ENCODE measurements around the gene CAND1. TPM values are rescaled to one million over a fixed set of nuclear protein-coding genes. Genes with fewer than 3 reads are reported as not detected.

Gene CAND1
- total RNA-seq, 1 experiment from 2014 or later: 230 TPM

DNA sequence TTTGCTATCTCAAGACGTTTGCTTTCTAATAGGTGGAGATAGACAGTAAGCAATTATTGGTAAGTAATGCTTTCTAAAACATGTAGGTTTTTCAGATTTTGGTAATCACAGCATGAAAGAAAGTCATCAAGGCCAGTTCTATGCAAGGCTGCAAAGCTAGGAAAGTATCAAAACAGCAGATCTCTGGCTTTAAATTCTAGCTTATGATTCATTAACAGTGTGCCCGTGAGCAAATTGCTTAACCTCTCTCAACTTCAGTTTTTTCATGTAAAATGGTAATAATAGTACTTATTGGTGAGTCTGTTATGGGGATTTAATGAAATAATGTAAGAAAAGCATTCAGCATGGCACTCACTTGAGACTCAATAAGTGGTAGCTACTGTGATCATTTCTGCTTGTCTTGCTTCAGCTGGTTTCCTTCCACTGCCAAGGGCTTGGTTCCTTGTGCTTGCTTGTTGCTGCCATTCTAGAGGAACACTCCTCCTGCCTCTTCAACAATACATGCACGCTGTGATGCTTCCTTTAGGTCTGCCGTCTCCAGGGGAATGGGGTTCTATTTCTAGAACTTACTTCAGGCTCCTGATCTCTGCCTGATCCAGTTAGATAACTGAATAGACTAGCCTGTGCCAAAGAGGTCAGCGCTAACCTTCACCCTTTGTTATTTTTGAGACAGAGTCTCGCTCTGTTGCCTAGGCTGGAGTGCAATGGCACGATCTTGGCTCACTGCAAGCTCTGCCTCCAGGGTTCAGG, 88.4 kb downstream of the CAND1 start:
- H3K27me3 Mint-ChIP-seq (ENCODE audit: low read depth): no peaks in the 10 kb centered on the region
- Histone ChIP-seq H3K9me3 (ENCODE audit: control insufficient read depth, low read depth, low read length) (no peaks in the 10 kb centered on the region), H4K20me1 (ENCODE audit: control insufficient read depth, insufficient read depth, insufficient read length) (no peaks in the 10 kb centered on the region), H3T11ph (ENCODE audit: low read length) (no peak overlapping the region), H2BK20ac (ENCODE audit: low read depth, low read length, poor library complexity, severe bottlenecking) (no peak overlapping the region), H2BK120ac (ENCODE audit: low read depth, low read length, poor library complexity, severe bottlenecking) (no peak overlapping the region), H3K18ac (ENCODE audit: insufficient read length, low read depth, low read length) (no peak overlapping the region), H3K56ac (ENCODE audit: insufficient read length, low read depth, low read length) (no peak overlapping the region), H3K27me3 (ENCODE audit: insufficient read depth, low read length) (no peaks in the 10 kb centered on the region), H2AK5ac (ENCODE audit: insufficient read length, low read length) (no peak overlapping the region), H3K4ac (ENCODE audit: low read depth, low read length) (no peak overlapping the region), H4K91ac (ENCODE audit: insufficient read length, low read depth, low read length) (no peak overlapping the region), H2BK15ac (ENCODE audit: low read depth, low read length) (no peak overlapping the region), H2AFZ (ENCODE audit: low read length) (no peak overlapping the region), H4K8ac (replicated peaks; ENCODE audit: insufficient read length, low read depth, low read length) (no peak overlapping the region), H2BK12ac (ENCODE audit: insufficient read length, low read depth, low read length) (no peak overlapping the region), H3K4me1 (ENCODE audit: insufficient read depth, low read length) (no peaks in the 10 kb centered on the region), H3K23ac (ENCODE audit: insufficient read length, low read depth, low read length) (no peak overlapping the region), H3K14ac (ENCODE audit: insufficient read depth, low read length) (no peak overlapping the region), H4K5ac (ENCODE audit: insufficient read length, low read depth, low read length) (no peak overlapping the region), H3K9ac (ENCODE audit: extremely low read depth, insufficient read length, low read length) (no peak overlapping the region), H3K79me1 (ENCODE audit: insufficient read depth, low read depth, low read length, poor library complexity, severe bottlenecking) (no peaks in the 10 kb centered on the region), H3K79me2 (ENCODE audit: insufficient read depth, low read length) (no peaks in the 10 kb centered on the region), H3K4me2 (ENCODE audit: insufficient read depth, insufficient read length, low read length) (no peak overlapping the region), H3K23me2 (ENCODE audit: insufficient read length, low read depth, low read length, poor library complexity, severe bottlenecking) (no peaks in the 10 kb centered on the region), H3K27ac (ENCODE audit: insufficient read length, low read depth, low read length) (no peak overlapping the region), H2BK5ac (ENCODE audit: insufficient read length, low read length) (no peak overlapping the region)
- peaks cover 0 to 12% (median 0%) of the 10 kb centered on the region in 3 experiments; a peak in 4 of 7 replicates for H3K36me3 Mint-ChIP-seq (ENCODE audit: insufficient read depth in 1 of 3, low read depth in 3 of 3)
- H3K4me3 Mint-ChIP-seq: no peak overlapping the region
- peaks cover 4 to 7% of the 10 kb centered on the region in 2 experiments; a peak in 2 of 5 replicates for H3K9me3 Mint-ChIP-seq
- H3K4me1 Mint-ChIP-seq: peaks cover 13 to 22% of the 10 kb centered on the region in 2 experiments
- DNase-seq: no peak
- TF ChIP-seq, protein P1, sequence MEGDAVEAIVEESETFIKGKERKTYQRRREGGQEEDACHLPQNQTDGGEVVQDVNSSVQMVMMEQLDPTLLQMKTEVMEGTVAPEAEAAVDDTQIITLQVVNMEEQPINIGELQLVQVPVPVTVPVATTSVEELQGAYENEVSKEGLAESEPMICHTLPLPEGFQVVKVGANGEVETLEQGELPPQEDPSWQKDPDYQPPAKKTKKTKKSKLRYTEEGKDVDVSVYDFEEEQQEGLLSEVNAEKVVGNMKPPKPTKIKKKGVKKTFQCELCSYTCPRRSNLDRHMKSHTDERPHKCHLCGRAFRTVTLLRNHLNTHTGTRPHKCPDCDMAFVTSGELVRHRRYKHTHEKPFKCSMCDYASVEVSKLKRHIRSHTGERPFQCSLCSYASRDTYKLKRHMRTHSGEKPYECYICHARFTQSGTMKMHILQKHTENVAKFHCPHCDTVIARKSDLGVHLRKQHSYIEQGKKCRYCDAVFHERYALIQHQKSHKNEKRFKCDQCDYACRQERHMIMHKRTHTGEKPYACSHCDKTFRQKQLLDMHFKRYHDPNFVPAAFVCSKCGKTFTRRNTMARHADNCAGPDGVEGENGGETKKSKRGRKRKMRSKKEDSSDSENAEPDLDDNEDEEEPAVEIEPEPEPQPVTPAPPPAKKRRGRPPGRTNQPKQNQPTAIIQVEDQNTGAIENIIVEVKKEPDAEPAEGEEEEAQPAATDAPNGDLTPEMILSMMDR (conservative IDR thresholded peaks at IDR 0.05): no peak
- WGBS (ENCODE audit: extremely low coverage, insufficient read length, low lambda C conversion rate): no CpG with 5 or more reads among the region's 7 CpGs
- no peak overlapping the region for H3K27ac Mint-ChIP-seq

All from H9 (cell line).